Cardiac fibroblast (primary cell): ENCODE data around the gene DNM2.

Experiments
- DNase-seq, 2 donors: peaks; one replicate each; pipeline versions ENCODE4 v3.0.0 to v3.0.0-alpha.2; 2010; ENCODE audit warnings: low read depth in 2 of 2
- H3K4me3 ChIP-seq, 2 donors: replicated peaks in 1 of 2; 1 replicate in 1 of 2; 2 replicates in 1 of 2; pipeline ENCODE4 v1.5.1; 2011; ENCODE audit warnings: low read depth in 2 of 2, low read length in 2 of 2, mild to moderate bottlenecking in 2 of 2, moderate library complexity in 1 of 2
- TF ChIP-seq, protein P1 (sequence below): IDR thresholded peaks from one replicate; pipeline ENCODE4 v1.5.1; 2011; ENCODE audit warnings: low read depth, mild to moderate bottlenecking, low read length, inconsistent platforms

The DNM2 gene

GRCh38 chr19:10829967-10830366 is 112.1 kb downstream of the DNM2 start:
- H3K4me3 ChIP-seq = no peak overlapping the region
- TF ChIP-seq, protein P1, sequence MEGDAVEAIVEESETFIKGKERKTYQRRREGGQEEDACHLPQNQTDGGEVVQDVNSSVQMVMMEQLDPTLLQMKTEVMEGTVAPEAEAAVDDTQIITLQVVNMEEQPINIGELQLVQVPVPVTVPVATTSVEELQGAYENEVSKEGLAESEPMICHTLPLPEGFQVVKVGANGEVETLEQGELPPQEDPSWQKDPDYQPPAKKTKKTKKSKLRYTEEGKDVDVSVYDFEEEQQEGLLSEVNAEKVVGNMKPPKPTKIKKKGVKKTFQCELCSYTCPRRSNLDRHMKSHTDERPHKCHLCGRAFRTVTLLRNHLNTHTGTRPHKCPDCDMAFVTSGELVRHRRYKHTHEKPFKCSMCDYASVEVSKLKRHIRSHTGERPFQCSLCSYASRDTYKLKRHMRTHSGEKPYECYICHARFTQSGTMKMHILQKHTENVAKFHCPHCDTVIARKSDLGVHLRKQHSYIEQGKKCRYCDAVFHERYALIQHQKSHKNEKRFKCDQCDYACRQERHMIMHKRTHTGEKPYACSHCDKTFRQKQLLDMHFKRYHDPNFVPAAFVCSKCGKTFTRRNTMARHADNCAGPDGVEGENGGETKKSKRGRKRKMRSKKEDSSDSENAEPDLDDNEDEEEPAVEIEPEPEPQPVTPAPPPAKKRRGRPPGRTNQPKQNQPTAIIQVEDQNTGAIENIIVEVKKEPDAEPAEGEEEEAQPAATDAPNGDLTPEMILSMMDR = no peak
- no peak for DNase-seq

DNA sequence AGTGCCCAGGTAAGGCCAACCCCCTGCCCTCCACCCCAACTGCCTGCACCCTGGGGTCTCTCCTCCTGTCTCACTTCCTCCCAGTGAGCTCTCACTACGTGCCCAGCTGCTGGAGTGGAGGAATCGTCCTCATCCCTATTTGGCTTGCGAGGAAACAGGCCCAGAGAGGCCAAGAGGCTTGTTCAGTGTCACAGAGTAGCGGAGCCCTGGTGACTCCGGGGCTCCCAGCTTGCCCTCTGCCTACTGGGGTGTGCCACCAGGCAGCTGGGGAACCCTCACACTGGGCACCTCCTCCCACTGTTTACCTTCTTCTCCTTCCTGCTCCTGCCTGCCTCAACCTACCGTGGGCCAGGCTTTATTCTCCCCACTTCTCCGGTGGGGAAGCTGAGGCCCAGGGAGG is 112.5 kb downstream of the DNM2 start:
- TF ChIP-seq, protein P1 = no peak
- DNase-seq = no peak
- no peak overlapping the region for H3K4me3 ChIP-seq

GRCh38 chr19:10830931-10831779 is 113.3 kb downstream of the DNM2 start:
- H3K4me3 ChIP-seq = no peak overlapping the region
- no peak for DNase-seq
- TF ChIP-seq, protein P1 = no peak

DNA sequence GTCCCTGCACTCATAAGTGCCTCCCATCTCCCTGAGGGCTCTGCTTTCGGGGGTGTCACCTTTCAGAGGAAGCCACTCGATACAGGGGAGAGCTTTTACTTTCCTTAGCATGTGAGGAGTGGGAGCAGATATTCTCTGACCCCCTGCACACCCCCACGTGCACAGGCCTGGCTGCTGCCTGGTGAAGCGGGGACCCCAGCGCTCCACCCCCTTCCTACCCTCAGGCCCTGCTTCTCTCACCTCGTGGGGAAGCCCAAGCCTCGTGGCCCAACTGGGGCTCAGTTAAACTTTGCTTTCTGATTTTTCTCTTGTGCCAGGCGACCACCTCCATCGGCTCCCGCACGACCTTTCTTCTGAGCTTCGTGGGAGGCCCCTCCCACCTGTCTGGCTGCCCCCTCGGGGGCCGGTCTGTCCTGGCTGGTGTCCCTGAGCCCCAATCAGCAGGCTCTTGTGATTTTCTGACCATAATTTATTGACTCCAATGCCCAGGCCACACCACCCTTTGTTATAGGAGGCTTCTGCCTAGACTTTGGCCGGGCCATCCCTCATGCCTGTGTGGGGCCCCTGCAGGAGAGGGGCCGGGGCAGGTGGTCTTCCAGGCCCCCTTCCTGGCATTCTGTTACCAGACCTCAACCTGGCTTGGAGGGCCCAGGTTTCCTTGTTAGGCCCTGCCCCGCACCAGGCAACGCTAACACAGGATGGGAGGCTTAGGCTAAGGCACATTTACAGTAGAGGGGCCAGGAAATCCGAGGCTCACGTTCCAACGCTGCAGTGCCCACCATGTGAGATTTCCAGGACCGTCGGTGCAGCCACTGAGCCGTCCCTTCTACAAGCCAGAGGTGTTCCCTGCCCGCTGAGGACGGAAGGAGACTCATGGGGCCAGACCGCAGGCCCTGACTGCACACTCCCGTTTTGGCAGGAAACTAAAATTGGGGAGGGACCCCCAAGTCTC is 114.4 kb downstream of the DNM2 start:
- no peak overlapping the region for H3K4me3 ChIP-seq
- DNase-seq = no peak
- TF ChIP-seq, protein P1 = no peak

DNA sequence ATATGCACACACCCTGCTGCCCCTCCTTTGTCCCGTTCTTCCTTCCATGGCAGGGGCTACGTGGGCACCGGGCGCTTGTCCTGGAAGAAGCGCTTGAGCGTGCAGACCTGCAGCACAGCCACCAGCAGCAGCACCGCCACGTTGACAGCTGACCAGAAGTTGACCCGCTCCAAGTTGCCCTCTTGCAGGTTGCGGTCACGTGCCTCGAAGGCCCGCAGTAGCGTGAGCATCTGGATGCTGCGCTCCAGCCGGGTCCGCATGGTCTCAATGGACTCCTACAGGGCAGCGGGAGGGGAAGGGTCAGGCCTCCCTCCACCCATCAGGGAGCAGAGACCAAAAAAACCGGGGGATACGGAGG is 115.0 kb downstream of the DNM2 start:
- no peak for DNase-seq
- no peak overlapping the region for H3K4me3 ChIP-seq
- TF ChIP-seq, protein P1 = no peak

- no peak for DNase-seq
- H3K4me3 ChIP-seq = peak overlapping the region; percentile 47 to 50
- TF ChIP-seq, protein P1 = no peak
These were observed 117.3 kb downstream of the DNM2 start for GRCh38 chr19:10835089-10835753.
